Mesothelial cell of epicardium (in vitro differentiated cells): Measurements from ENCODE around the gene TRAF3IP1. TPM values are rescaled to one million over a fixed set of nuclear protein-coding genes. Genes with fewer than 3 reads are reported as not detected.
A peak's percentile ranks its signal among the peaks of the same experiment; 100 is the strongest.

Source experiments
- DNase-seq, 2 experiments: peaks; one replicate each; pipeline ENCODE4 v3.0.0; 2021; ENCODE audit warnings: low spot score in 2 of 2; ENCODE audit not compliant: unreplicated experiment in 2 of 2
- H3K27ac Mint-ChIP-seq: 2 replicates; pipeline ENCODE4 v1.8.0; 2021; ENCODE audit warnings: mixed read lengths
- H3K27me3 Mint-ChIP-seq: 2 replicates; pipeline ENCODE4 v1.8.0; 2021; ENCODE audit warnings: low read depth, mixed read lengths
- H3K36me3 Mint-ChIP-seq: 2 replicates; pipeline ENCODE4 v1.8.0; 2021; ENCODE audit warnings: mixed read lengths
- H3K4me1 Mint-ChIP-seq: 2 replicates; pipeline ENCODE4 v1.8.0; 2021; ENCODE audit warnings: mixed read lengths
- H3K4me3 Mint-ChIP-seq: 2 replicates; pipeline ENCODE4 v1.8.0; 2021; ENCODE audit warnings: mild to moderate bottlenecking, moderate library complexity, mixed read lengths
- H3K9me3 Mint-ChIP-seq: 2 replicates; pipeline ENCODE4 v1.8.0; 2021; ENCODE audit warnings: mixed read lengths
- CTCF ChIP-seq: fragments of 200-600 bp; sonication (generic); IDR thresholded peaks from one replicate; pipeline ENCODE4 v1.5.0; 2021; ENCODE audit warnings: antibody characterized with exemption; ENCODE audit not compliant: unreplicated experiment
- total RNA-seq: library from RNA; stranded (reverse); gene quantifications from 3 replicates; pipeline ENCODE4 v1.2.1, GENCODE V29; 2021

The TRAF3IP1 gene
- total RNA-seq, 1 donor from 2014 or later, result 17.5 TPM

- no peak for TF ChIP-seq CTCF
- Mint-ChIP-seq H3K9me3 (no peaks in the 10 kb centered on the region), H3K27ac (peak overlapping the region; percentile 47), H3K27me3 (no peaks in the 10 kb centered on the region), H3K4me1 (peaks cover 47% of the 10 kb centered on the region), H3K36me3 (peaks cover 1% of the 10 kb centered on the region), H3K4me3 (no peak overlapping the region)
- no peak for DNase-seq
Measured at GRCh38 chr2:238422940-238423339, 102.6 kb downstream of the TRAF3IP1 start.

GRCh38 chr2:238423561-238424312, 103.4 kb downstream of the TRAF3IP1 start:
- no peak for TF ChIP-seq CTCF
- peaks cover 48% of the 10 kb centered on the region for H3K4me1 Mint-ChIP-seq
- no peak for DNase-seq
- H3K27ac Mint-ChIP-seq, result no peak overlapping the region
- no peaks in the 10 kb centered on the region for H3K9me3 Mint-ChIP-seq
- H3K36me3 Mint-ChIP-seq, result peaks cover 2% of the 10 kb centered on the region
- H3K4me3 Mint-ChIP-seq, result peak overlapping the region; percentile 39
- no peaks in the 10 kb centered on the region for H3K27me3 Mint-ChIP-seq

DNA sequence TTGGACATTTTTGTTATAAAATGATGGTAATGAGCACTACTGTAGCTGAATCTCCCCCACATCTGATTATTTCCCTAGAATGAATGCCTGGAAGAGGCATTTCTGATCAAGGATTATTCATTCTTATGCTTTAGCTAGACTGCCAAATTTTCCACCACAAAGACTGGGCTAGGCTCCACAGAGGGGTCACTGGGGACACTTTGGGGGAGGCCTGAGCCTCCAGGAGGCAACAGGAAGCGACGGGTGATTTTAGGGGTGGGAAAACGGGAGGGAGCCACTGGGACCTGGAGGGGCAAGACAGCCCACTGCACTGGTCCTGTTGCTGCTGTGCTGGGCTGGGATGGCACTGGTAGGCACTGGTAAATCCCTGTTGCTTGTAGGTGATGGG, 104.0 kb downstream of the TRAF3IP1 start:
- H3K36me3 Mint-ChIP-seq, result peaks cover 3% of the 10 kb centered on the region
- peak overlapping the region; percentile 39 for H3K4me3 Mint-ChIP-seq
- no peak for TF ChIP-seq CTCF
- no peaks in the 10 kb centered on the region for H3K9me3 Mint-ChIP-seq
- no peaks in the 10 kb centered on the region for H3K27me3 Mint-ChIP-seq
- peaks cover 46% of the 10 kb centered on the region for H3K4me1 Mint-ChIP-seq
- DNase-seq, result no peak
- peak overlapping the region; percentile 73 for H3K27ac Mint-ChIP-seq

DNA sequence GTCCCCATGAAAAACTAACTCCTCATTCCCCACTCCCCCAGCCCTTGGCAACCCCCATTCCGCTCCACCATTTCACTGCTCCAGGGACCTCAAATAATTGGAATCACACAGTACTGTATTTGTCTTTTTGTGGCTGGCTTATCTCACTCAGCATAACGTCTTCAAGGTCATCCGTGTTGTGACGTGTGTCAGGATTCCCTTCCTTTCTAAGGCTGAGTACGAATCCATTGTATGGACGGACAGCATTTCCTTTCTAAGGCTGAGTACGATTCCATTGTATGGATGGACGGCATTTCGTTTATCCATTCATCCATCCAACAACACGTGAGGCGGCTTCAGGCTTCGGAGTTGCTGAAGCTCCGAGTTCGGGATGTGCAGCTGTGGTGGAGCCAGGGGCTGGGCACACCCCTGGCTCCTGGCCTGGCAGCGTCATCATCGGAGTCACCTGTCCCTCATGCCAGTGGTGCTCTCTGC, 105.2 kb downstream of the TRAF3IP1 start:
- Mint-ChIP-seq H3K9me3 (peaks cover 7% of the 10 kb centered on the region), H3K36me3 (peaks cover 12% of the 10 kb centered on the region), H3K27ac (no peak overlapping the region), H3K27me3 (no peaks in the 10 kb centered on the region), H3K4me1 (peaks cover 40% of the 10 kb centered on the region), H3K4me3 (peak overlapping the region; percentile 36)
- no peak for TF ChIP-seq CTCF
- no peak for DNase-seq

DNA sequence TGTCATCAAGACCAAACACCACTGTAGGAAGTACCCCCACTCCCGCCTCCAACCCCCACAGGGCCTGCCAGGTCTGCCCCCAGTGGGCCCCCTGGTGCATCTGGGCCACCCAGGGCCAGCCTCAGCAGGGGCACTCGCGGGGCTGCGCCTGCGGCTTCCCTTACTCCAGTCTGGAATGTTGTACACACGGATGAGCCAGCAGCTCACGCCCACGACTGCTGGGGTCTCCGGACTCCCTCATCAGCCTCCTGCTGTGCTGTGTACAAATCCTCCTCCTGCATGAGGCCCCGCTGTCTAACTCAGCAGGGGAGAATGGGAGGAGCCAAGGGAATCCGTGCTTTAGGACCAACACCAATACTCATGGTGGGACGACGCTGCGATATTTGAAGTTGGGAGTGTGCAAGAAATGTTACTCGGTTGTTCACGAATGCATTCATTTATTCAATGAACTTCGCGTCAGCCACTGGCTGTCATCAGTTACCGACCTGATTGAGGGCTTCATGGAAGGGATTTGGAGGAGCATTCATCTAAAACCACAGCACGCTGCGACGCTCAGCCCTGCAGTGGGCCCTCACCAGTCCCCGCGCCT, 105.8 kb downstream of the TRAF3IP1 start:
- Mint-ChIP-seq H3K27ac (peak overlapping the region; percentile 83), H3K4me1 (peaks cover 35% of the 10 kb centered on the region), H3K36me3 (peaks cover 17% of the 10 kb centered on the region), H3K9me3 (peaks cover 9% of the 10 kb centered on the region), H3K27me3 (no peaks in the 10 kb centered on the region), H3K4me3 (peak overlapping the region; percentile 83)
- no peak for DNase-seq
- no peak for TF ChIP-seq CTCF
